OCI-LY1 (cell line): ENCODE data around the gene OGG1.

Source experiments
- CTCF ChIP-seq: fragments of 200-600 bp; sonication (generic), shearing (Covaris generic); IDR thresholded peaks from 2 replicates; pipeline ENCODE4 v1.5.1; 2017; ENCODE audit warnings: mild to moderate bottlenecking, antibody characterized with exemption, low read length, moderate library complexity, mixed read lengths
- EZH2 ChIP-seq: fragments of 200-600 bp; sonication (generic), shearing (Covaris generic); IDR thresholded peaks from 2 replicates; pipeline ENCODE4 v1.8.0; 2017; ENCODE audit warnings: borderline replicate concordance, mixed run types, mild to moderate bottlenecking, antibody characterized with exemption, low read length, moderate library complexity, mixed read lengths

GRCh38 chr3:9779075-9779593 is 29.4 kb downstream of the OGG1 start:
- TF ChIP-seq CTCF, result no peak
- no peak for TF ChIP-seq EZH2
